H9 (cell line): ENCODE measurements around the gene CSNK2B. TPM values are rescaled to one million over a fixed set of nuclear protein-coding genes. Genes with fewer than 3 reads are reported as not detected.

Experiments used
- DNase-seq: peaks from one replicate; pipeline ENCODE4 v3.0.0-alpha.2; 2017
- H2AFZ ChIP-seq: one replicate; pipeline ENCODE4 v1.6.1; 2013; ENCODE audit warnings: mild to moderate bottlenecking, low read length, control low read depth, moderate library complexity
- H2AK5ac ChIP-seq: 2 replicates; pipeline ENCODE4 v1.6.1; 2013; ENCODE audit warnings: low read length, control low read depth, mixed read lengths; ENCODE audit not compliant: insufficient read length
- H2BK120ac ChIP-seq: one replicate; pipeline ENCODE4 v1.6.1; 2013; ENCODE audit warnings: low read depth, mild to moderate bottlenecking, low read length, control low read depth, inconsistent platforms; ENCODE audit not compliant: poor library complexity, severe bottlenecking
- H2BK12ac ChIP-seq: 2 replicates; pipeline ENCODE4 v1.6.1; 2013; ENCODE audit warnings: low read length, control low read depth, mixed read lengths, low read depth; ENCODE audit not compliant: insufficient read length
- H2BK15ac ChIP-seq: 2 replicates; pipeline ENCODE4 v1.6.1; 2013; ENCODE audit warnings: low read depth, low read length, control low read depth
- H2BK20ac ChIP-seq: one replicate; pipeline ENCODE4 v1.6.1; 2013; ENCODE audit warnings: low read depth, mild to moderate bottlenecking, low read length, control low read depth, inconsistent platforms; ENCODE audit not compliant: poor library complexity, severe bottlenecking
- H2BK5ac ChIP-seq: 2 replicates; pipeline ENCODE4 v1.6.1; 2013; ENCODE audit warnings: low read length, control low read depth, mixed read lengths; ENCODE audit not compliant: insufficient read length
- H3K14ac ChIP-seq: 2 replicates; pipeline ENCODE4 v1.6.1; 2013; ENCODE audit warnings: low read length, control low read depth; ENCODE audit not compliant: insufficient read depth
- H3K18ac ChIP-seq: 2 replicates; pipeline ENCODE4 v1.6.1; 2013; ENCODE audit warnings: low read depth, mild to moderate bottlenecking, mixed read lengths, low read length, control low read depth; ENCODE audit not compliant: insufficient read length
- H3K23ac ChIP-seq: 2 replicates; pipeline ENCODE4 v1.6.1; 2013; ENCODE audit warnings: low read length, control low read depth, mixed read lengths, low read depth; ENCODE audit not compliant: insufficient read length
- H3K23me2 ChIP-seq: 2 replicates; pipeline ENCODE4 v1.6.1; 2013; ENCODE audit warnings: low read depth, mild to moderate bottlenecking, mixed read lengths, low read length, control low read depth; ENCODE audit not compliant: insufficient read length, poor library complexity, severe bottlenecking
- H3K27ac ChIP-seq: 2 replicates; pipeline ENCODE4 v1.5.1; 2013; ENCODE audit warnings: low read length, control low read depth, mixed read lengths, low read depth; ENCODE audit not compliant: insufficient read length
- H3K27me3 ChIP-seq: 2 replicates; pipeline ENCODE4 v1.6.1; 2013; ENCODE audit warnings: low read length, control low read depth, inconsistent platforms; ENCODE audit not compliant: insufficient read depth
- H3K4ac ChIP-seq: 2 replicates; pipeline ENCODE4 v1.6.1; 2013; ENCODE audit warnings: low read depth, mild to moderate bottlenecking, control low read depth, inconsistent platforms, low read length, moderate library complexity
- H3K4me1 ChIP-seq: 2 replicates; pipeline ENCODE4 v1.6.1; 2013; ENCODE audit warnings: low read length, control low read depth, inconsistent platforms; ENCODE audit not compliant: insufficient read depth
- H3K4me2 ChIP-seq: 2 replicates; pipeline ENCODE4 v1.6.1; 2013; ENCODE audit warnings: low read length, control low read depth, mixed read lengths; ENCODE audit not compliant: insufficient read length, insufficient read depth
- H3K56ac ChIP-seq: 2 replicates; pipeline ENCODE4 v1.6.1; 2013; ENCODE audit warnings: low read depth, mild to moderate bottlenecking, mixed read lengths, low read length, control low read depth; ENCODE audit not compliant: insufficient read length
- H3K79me1 ChIP-seq: 2 replicates; pipeline ENCODE4 v1.6.1; 2013; ENCODE audit warnings: low read depth, mild to moderate bottlenecking, moderate library complexity, low read length, control low read depth, inconsistent platforms; ENCODE audit not compliant: insufficient read depth, poor library complexity, severe bottlenecking
- H3K79me2 ChIP-seq: 2 replicates; pipeline ENCODE4 v1.6.1; 2013; ENCODE audit warnings: low read length, control low read depth, inconsistent platforms; ENCODE audit not compliant: insufficient read depth
- H3K9ac ChIP-seq: 2 replicates; pipeline ENCODE4 v1.6.1; 2013; ENCODE audit warnings: low read length, control low read depth, mixed read lengths; ENCODE audit not compliant: insufficient read length; ENCODE audit errors: extremely low read depth
- H3K9me3 ChIP-seq: one replicate; pipeline ENCODE4 v1.6.1; 2013; ENCODE audit warnings: low read depth, low read length, inconsistent platforms; ENCODE audit not compliant: control insufficient read depth
- H3T11ph ChIP-seq: one replicate; pipeline ENCODE4 v1.6.1; 2013; ENCODE audit warnings: mild to moderate bottlenecking, low read length, control low read depth, inconsistent platforms
- H4K20me1 ChIP-seq: one replicate; pipeline ENCODE4 v1.6.1; 2013; ENCODE audit not compliant: control insufficient read depth, insufficient read length, insufficient read depth
- H4K5ac ChIP-seq: 2 replicates; pipeline ENCODE4 v1.6.1; 2013; ENCODE audit warnings: low read depth, mild to moderate bottlenecking, mixed read lengths, low read length, control low read depth; ENCODE audit not compliant: insufficient read length
- H4K8ac ChIP-seq: replicated peaks from 2 replicates; pipeline ENCODE4 v1.6.1; 2013; ENCODE audit warnings: low read length, control low read depth, mixed read lengths, low read depth; ENCODE audit not compliant: insufficient read length
- H4K91ac ChIP-seq: 2 replicates; pipeline ENCODE4 v1.6.1; 2013; ENCODE audit warnings: low read depth, mild to moderate bottlenecking, moderate library complexity, mixed read lengths, low read length, control low read depth; ENCODE audit not compliant: insufficient read length
- H3K27ac Mint-ChIP-seq, 3 experiments: 2 replicates in 2 of 3; 3 replicates in 1 of 3; pipeline ENCODE4 v1.8.0; 2020 to 2021; ENCODE audit warnings: mixed read lengths in 3 of 3, mild to moderate bottlenecking in 1 of 3, moderate library complexity in 1 of 3
- H3K27me3 Mint-ChIP-seq: 2 replicates; pipeline ENCODE4 v1.8.0; 2021; ENCODE audit warnings: low read depth, mild to moderate bottlenecking, moderate library complexity, mixed read lengths
- H3K36me3 Mint-ChIP-seq, 3 experiments: 2 replicates in 2 of 3; 3 replicates in 1 of 3; pipeline ENCODE4 v1.8.0; 2020 to 2021; ENCODE audit warnings: low read depth in 3 of 3, mixed read lengths in 3 of 3; ENCODE audit not compliant: insufficient read depth in 1 of 3
- H3K4me1 Mint-ChIP-seq, 2 experiments: 2 replicates each; pipeline ENCODE4 v1.8.0; 2020; ENCODE audit warnings: mixed read lengths in 2 of 2
- H3K4me3 Mint-ChIP-seq, 2 experiments: 2 replicates in 1 of 2; 3 replicates in 1 of 2; pipeline ENCODE4 v1.8.0; 2020 to 2021; ENCODE audit warnings: mild to moderate bottlenecking in 2 of 2, mixed read lengths in 2 of 2, moderate library complexity in 1 of 2
- H3K9me3 Mint-ChIP-seq, 2 experiments: 2 replicates in 1 of 2; 3 replicates in 1 of 2; pipeline ENCODE4 v1.8.0; 2020; ENCODE audit warnings: mild to moderate bottlenecking in 2 of 2, mixed read lengths in 2 of 2, moderate library complexity in 1 of 2
- WGBS: extraction: QIAGEN DNeasy Blood & Tissue Kit; methylation state at CpG from one replicate; pipeline ENCODE4 v1.1.7; 2013; ENCODE audit warnings: missing lambda C conversion rate, low lambda C conversion rate, mixed read lengths; ENCODE audit not compliant: insufficient read length; ENCODE audit errors: extremely low coverage; 5-methylcytosine and 5-hydroxymethylcytosine counted together
- total RNA-seq: library from RNA; stranded (reverse); gene quantifications from 2 replicates; pipeline ENCODE4 v1.2.1, GENCODE V29; 2021
- TF ChIP-seq, protein P1 (sequence below): fragments of 200-600 bp; sonication (generic); conservative IDR thresholded peaks from 3 replicates; pipeline ENCODE4 v1.8.0; 2021; ENCODE audit warnings: antibody characterized with exemption, mild to moderate bottlenecking

Gene CSNK2B
- total RNA-seq, 1 experiment from 2014 or later, result 187 TPM

DNA sequence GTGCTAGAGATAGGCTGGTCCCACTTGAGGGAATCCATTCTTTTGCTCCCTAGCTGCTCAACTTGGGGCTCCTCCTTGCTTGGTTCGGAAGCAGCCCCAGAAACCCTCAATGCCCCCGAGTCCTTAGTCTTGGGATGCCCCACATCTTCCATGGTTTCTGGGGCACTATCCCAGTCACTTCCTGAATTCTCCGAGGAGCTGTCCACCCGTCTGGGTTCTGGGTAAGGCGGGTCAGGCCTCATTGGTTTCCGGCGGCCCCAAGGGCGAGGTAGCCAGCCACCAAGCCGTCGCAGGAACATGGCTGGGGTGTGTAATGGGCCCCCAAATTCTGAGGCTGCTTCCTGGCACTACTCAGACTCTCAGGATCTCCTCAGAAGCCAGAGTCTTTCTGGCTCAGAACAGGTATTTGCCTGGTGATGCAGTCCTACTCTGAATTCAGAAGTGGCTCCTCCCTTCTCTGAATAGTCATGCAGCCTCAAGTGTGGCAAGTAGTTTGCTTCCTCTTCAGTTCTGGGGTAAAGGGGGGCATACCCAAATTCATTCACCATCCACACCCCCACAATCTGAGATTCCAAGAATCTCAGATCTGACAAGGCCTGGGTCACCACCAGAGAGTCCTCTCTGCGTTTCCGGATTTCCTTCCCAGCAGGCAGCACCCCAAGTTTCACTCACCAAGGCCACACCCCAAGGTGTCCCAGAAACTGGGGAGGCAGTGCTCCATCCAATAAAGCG is 6.1 kb upstream of the CSNK2B start:
- H3K79me2 ChIP-seq, result peaks cover 4% of the 10 kb centered on the region; the same call in 1 of the 2 replicates
- H3K9ac ChIP-seq, result peak overlapping the region; percentile 91
- no peak overlapping the region for H3K56ac ChIP-seq
- H3K79me1 ChIP-seq, result peaks cover 15% of the 10 kb centered on the region
- Mint-ChIP-seq H3K27ac (peak overlapping the region; percentile 52 to 94 (median 82); a peak in 6 of 7 replicates), H3K4me1 (peaks cover 37 to 43% of the 10 kb centered on the region in 2 experiments), H3K9me3 (no peaks in the 10 kb centered on the region), H3K36me3 (peaks cover 23 to 48% (median 42%) of the 10 kb centered on the region in 3 experiments), H3K4me3 (peak overlapping the region; percentile 87 to 92), H3K27me3 (no peaks in the 10 kb centered on the region; the same call in 1 of the 2 replicates)
- H2BK15ac ChIP-seq, result no peak overlapping the region
- no peaks in the 10 kb centered on the region for H3K9me3 ChIP-seq
- no peak overlapping the region for H3K23ac ChIP-seq
- H4K20me1 ChIP-seq, result no peaks in the 10 kb centered on the region
- H3T11ph ChIP-seq, result no peak overlapping the region
- no peak overlapping the region for H2BK12ac ChIP-seq
- no peaks in the 10 kb centered on the region for H3K27me3 ChIP-seq
- no peak overlapping the region for H2AFZ ChIP-seq
- H3K4me1 ChIP-seq, result no peaks in the 10 kb centered on the region
- H4K5ac ChIP-seq, result no peak overlapping the region
- TF ChIP-seq, protein P1, sequence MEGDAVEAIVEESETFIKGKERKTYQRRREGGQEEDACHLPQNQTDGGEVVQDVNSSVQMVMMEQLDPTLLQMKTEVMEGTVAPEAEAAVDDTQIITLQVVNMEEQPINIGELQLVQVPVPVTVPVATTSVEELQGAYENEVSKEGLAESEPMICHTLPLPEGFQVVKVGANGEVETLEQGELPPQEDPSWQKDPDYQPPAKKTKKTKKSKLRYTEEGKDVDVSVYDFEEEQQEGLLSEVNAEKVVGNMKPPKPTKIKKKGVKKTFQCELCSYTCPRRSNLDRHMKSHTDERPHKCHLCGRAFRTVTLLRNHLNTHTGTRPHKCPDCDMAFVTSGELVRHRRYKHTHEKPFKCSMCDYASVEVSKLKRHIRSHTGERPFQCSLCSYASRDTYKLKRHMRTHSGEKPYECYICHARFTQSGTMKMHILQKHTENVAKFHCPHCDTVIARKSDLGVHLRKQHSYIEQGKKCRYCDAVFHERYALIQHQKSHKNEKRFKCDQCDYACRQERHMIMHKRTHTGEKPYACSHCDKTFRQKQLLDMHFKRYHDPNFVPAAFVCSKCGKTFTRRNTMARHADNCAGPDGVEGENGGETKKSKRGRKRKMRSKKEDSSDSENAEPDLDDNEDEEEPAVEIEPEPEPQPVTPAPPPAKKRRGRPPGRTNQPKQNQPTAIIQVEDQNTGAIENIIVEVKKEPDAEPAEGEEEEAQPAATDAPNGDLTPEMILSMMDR, result no peak
- no CpG with 5 or more reads among the region's 13 CpGs for WGBS
- no peak for DNase-seq
- H3K18ac ChIP-seq, result peak overlapping the region; percentile 37
- H4K8ac ChIP-seq, result no peak overlapping the region
- no peak overlapping the region for H2BK5ac ChIP-seq
- peaks cover 14% of the 10 kb centered on the region for H3K23me2 ChIP-seq
- H4K91ac ChIP-seq, result no peak overlapping the region
- no peak overlapping the region for H2AK5ac ChIP-seq
- H3K27ac ChIP-seq, result no peak overlapping the region
- H2BK120ac ChIP-seq, result no peak overlapping the region
- H3K14ac ChIP-seq, result peak overlapping the region; percentile 90
- peak overlapping the region; percentile 73 for H3K4me2 ChIP-seq
- H3K4ac ChIP-seq, result no peak overlapping the region
- no peak overlapping the region for H2BK20ac ChIP-seq
